ENCODE measurements around the gene SHC4. TPM values are rescaled to one million over a fixed set of nuclear protein-coding genes. Genes with fewer than 3 reads are reported as not detected.

The SHC4 gene
- polyA plus RNA-seq, 1 donor (not counting 4 experiments of a cell fraction or from before 2014, with no cell fraction given) = 0.94 TPM

DNA sequence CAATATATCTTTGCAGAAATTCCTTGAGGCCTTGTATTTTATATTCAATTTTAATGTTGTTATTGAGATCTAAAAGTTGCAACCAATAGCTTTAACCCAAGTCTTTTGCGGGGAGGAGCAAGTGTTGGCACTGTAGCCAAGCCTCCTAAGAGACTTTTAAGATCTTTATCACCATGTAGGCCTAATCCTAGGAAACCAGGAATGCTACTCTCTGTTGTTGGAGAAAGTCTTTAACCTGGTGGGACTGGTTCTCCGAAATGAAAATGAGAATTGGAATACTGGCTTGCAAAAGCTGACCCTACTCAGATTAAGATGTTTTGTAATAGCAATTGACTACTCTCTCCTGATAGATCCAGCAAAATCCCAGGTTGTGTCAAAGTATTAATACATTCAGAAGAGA, 25.8 kb downstream of the SHC4 start:
- Histone ChIP-seq H3K9ac (ENCODE audit: control insufficient read depth, extremely low read depth, insufficient read depth, low read length) (no peak overlapping the region), H3K9me1 (ENCODE audit: control insufficient read depth, extremely low read depth, insufficient read depth, low read length) (no peaks in the 10 kb centered on the region), H3K79me2 (ENCODE audit: control insufficient read depth, insufficient read depth, low read length) (no peaks in the 10 kb centered on the region), H3K4me2 (ENCODE audit: control insufficient read depth, extremely low read depth, insufficient read depth, low read depth, low read length) (no peak overlapping the region), H3K9me3 (ENCODE audit: control insufficient read depth, low read depth, low read length) (no peaks in the 10 kb centered on the region), H3K27ac (ENCODE audit: control insufficient read depth, insufficient read depth, low read length) (no peak overlapping the region), H3K4me3 (ENCODE audit: control insufficient read depth in 2 of 3, extremely low read depth in 1 of 3, insufficient read depth in 2 of 3, low read depth in 1 of 3, low read length in 3 of 3) (no peak overlapping the region), H3K27me3 (ENCODE audit: control insufficient read depth, extremely low read depth, insufficient read depth, low read length) (no peaks in the 10 kb centered on the region), H4K20me1 (ENCODE audit: control insufficient read depth, extremely low read depth, insufficient read depth, low read length) (no peaks in the 10 kb centered on the region), H3K36me3 (ENCODE audit: control insufficient read depth in 2 of 2, extremely low read depth in 1 of 2, insufficient read depth in 2 of 2, low read length in 2 of 2) (no peaks in the 10 kb centered on the region), H3K4me1 (ENCODE audit: control insufficient read depth, extremely low read depth, insufficient read depth, low read length) (peaks cover 10% of the 10 kb centered on the region), H2AFZ (ENCODE audit: control insufficient read depth, low read length) (no peak overlapping the region)
- dilution Hi-C loops (cut with MboI; ENCODE audit: extremely low pct_ligation_motif_present, low sequenced_read_pairs) = no loop called here
- TF ChIP-seq CTCF (optimal IDR thresholded peaks at IDR 0.05 in 1 of 3, IDR thresholded peaks at IDR 0.05 in 1 of 3, conservative IDR thresholded peaks at IDR 0.05 in 1 of 3; ENCODE audit: extremely low read depth in 1 of 3, insufficient read depth in 2 of 3, low read length in 3 of 3) (no peak), EZH2 (IDR thresholded peaks at IDR 0.05; ENCODE audit: low read length) (no peak)
- DNase-seq (ENCODE audit: low read depth, low spot score) = no peak
- FAIRE-seq = no peak

GRCh38 chr15:48936666-48937065, 27.1 kb downstream of the SHC4 start:
- FAIRE-seq (no peak), DNase-seq (ENCODE audit: low read depth, low spot score) (no peak)
- H2AFZ ChIP-seq (ENCODE audit: control insufficient read depth, low read length) = no peak overlapping the region
- H3K4me2 ChIP-seq (ENCODE audit: control insufficient read depth, extremely low read depth, insufficient read depth, low read depth, low read length) = no peak overlapping the region
- TF ChIP-seq CTCF (optimal IDR thresholded peaks at IDR 0.05 in 1 of 3, IDR thresholded peaks at IDR 0.05 in 1 of 3, conservative IDR thresholded peaks at IDR 0.05 in 1 of 3; ENCODE audit: extremely low read depth in 1 of 3, insufficient read depth in 2 of 3, low read length in 3 of 3) = no peak
- TF ChIP-seq EZH2 (IDR thresholded peaks at IDR 0.05; ENCODE audit: low read length) = no peak
- H3K9ac ChIP-seq (ENCODE audit: control insufficient read depth, extremely low read depth, insufficient read depth, low read length) = no peak overlapping the region
- no peak overlapping the region for H3K27ac ChIP-seq (ENCODE audit: control insufficient read depth, insufficient read depth, low read length)
- no peaks in the 10 kb centered on the region for H3K36me3 ChIP-seq (ENCODE audit: control insufficient read depth in 2 of 2, extremely low read depth in 1 of 2, insufficient read depth in 2 of 2, low read length in 2 of 2)
- no peaks in the 10 kb centered on the region for H4K20me1 ChIP-seq (ENCODE audit: control insufficient read depth, extremely low read depth, insufficient read depth, low read length)
- no peaks in the 10 kb centered on the region for H3K79me2 ChIP-seq (ENCODE audit: control insufficient read depth, insufficient read depth, low read length)
- H3K9me3 ChIP-seq (ENCODE audit: control insufficient read depth, low read depth, low read length) = no peaks in the 10 kb centered on the region
- peaks cover 10% of the 10 kb centered on the region for H3K4me1 ChIP-seq (ENCODE audit: control insufficient read depth, extremely low read depth, insufficient read depth, low read length)
- H3K4me3 ChIP-seq (ENCODE audit: control insufficient read depth in 2 of 3, extremely low read depth in 1 of 3, insufficient read depth in 2 of 3, low read depth in 1 of 3, low read length in 3 of 3) = no peak overlapping the region
- H3K27me3 ChIP-seq (ENCODE audit: control insufficient read depth, extremely low read depth, insufficient read depth, low read length) = no peaks in the 10 kb centered on the region
- H3K9me1 ChIP-seq (ENCODE audit: control insufficient read depth, extremely low read depth, insufficient read depth, low read length) = no peaks in the 10 kb centered on the region
- dilution Hi-C loops (cut with MboI; ENCODE audit: extremely low pct_ligation_motif_present, low sequenced_read_pairs) = no loop called here
